HG03520 (cell line): ENCODE results near the gene SIRT4.
"Not testable (repeated sequence)": the region's sequence is repeated elsewhere in the genome, so short reads cannot be mapped to it uniquely, and the experiment has no call there.

Source experiments
- ATAC-seq: cut with Tn5 transposase; IDR thresholded peaks from one replicate; pipeline ENCODE4 v1.9.1; 2021; ENCODE audit warnings: mild to moderate bottlenecking, moderate library complexity; ENCODE audit not compliant: unreplicated experiment

The SIRT4 gene

GRCh38 chr12:120332523-120332922 is 30.4 kb downstream of the SIRT4 start:
- no peak for ATAC-seq

- not testable (repeated sequence) for ATAC-seq
Observed at GRCh38 chr12:120335447-120335846, 33.3 kb downstream of the SIRT4 start.

DNA sequence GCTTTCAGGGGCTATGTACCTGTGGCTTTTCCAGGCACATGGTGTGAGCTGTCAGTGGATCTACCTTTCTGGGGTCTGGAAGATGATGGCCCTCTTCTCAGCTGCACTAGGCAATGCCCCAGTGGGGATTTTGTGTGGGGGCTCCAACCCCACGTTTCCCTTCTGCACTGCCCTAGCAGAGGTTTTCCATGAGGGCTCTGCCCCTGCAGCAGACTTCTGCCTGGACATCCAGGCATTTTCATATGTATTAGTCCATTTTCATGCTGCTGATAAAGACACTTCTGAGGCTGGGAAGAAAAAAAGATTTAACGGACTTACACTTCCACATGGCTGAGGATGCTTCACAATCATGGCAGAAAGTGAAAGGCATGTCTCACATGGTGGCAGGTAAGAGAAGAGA is 34.3 kb downstream of the SIRT4 start:
- not testable (repeated sequence) for ATAC-seq

DNA sequence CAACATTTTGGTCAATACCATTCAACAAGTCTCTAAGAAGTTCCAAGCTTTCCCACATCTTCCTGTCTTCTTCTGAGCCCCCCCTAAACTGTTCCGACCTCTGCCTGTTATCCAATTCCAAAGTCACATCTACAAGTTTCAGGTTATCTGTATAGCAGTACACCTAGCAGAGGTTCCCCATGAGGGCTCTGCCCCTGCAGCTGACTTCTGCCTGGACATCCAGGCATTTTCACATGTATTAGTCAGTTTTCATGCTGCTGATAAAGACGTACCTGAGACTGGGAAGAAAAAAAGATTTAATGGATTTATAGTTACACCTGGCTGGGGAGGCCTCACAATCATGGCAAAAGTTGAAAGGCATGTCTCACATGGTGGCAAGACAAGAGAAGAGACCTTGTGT is 35.6 kb downstream of the SIRT4 start:
- no peak for ATAC-seq

DNA sequence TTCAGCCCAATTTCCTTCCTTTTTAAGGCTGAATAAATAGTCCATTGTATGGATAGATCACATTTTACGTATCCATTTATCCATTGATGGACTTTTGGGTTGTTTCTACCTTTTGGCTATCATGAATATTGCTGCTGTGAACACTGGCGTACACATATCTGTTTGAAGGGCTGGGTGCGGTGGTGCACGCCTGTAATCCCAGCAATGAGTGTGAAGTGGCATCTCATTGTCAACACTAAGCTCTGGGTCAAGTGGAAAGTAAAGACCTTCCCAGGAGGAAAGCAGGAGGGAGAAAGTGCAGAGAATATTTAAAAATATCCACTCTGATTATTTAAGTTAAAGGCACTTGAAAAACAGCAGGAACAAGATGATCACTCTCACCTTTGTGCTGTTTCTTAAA is 37.1 kb downstream of the SIRT4 start:
- ATAC-seq: no peak

GRCh38 chr12:120342175-120343038 is 40.3 kb downstream of the SIRT4 start:
- ATAC-seq: no peak

DNA sequence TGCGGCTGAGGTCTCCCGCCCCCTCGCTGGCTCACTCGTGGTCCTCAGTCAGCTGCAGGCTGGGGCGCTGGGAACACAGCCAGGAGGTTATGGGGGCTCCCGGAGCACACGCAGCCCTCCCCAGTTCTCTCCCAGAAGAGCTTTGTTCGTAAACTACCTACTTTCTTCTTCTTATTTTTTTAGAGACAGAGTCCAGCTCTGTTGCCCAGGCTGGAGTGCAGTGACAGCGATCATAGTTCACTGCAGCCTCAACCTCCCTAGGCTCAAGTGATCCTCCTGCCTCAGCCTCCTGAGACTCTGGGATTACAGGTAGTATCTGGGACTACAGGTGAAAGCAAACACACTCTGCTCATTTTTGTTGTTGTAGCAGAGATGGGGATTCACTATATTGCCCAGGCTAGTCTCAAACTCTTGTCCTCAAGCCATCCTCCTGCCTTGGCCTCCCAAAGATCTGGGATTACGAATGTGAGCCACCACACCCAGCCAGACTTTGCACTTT is 41.0 kb downstream of the SIRT4 start:
- no peak for ATAC-seq

DNA sequence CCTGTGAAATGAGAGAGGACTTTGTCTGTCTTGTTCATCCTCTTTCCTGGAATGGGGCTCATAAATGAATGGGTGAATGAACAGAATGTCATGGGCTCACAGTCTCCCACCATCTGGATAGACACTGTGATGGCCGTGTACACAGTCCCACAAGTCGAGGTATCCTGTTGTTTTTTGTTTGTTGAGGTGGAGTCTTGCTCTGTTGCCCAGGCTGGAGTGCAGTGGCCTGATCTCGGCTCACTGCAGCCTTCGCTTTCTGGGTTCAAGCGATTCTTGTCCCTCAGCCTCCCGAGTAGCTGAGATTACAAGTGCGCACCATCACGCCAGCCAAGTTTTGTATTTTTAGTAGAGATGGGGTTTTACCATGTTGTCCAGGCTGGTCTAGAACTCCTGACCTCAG is 41.6 kb downstream of the SIRT4 start:
- ATAC-seq: no peak

- ATAC-seq: no peak
Observed at GRCh38 chr12:120346031-120346430, 43.9 kb downstream of the SIRT4 start.

- no peak for ATAC-seq
Observed at GRCh38 chr12:120346681-120347080, 44.6 kb downstream of the SIRT4 start.

- no peak for ATAC-seq
Observed at GRCh38 chr12:120347766-120348165, 45.6 kb downstream of the SIRT4 start.

DNA sequence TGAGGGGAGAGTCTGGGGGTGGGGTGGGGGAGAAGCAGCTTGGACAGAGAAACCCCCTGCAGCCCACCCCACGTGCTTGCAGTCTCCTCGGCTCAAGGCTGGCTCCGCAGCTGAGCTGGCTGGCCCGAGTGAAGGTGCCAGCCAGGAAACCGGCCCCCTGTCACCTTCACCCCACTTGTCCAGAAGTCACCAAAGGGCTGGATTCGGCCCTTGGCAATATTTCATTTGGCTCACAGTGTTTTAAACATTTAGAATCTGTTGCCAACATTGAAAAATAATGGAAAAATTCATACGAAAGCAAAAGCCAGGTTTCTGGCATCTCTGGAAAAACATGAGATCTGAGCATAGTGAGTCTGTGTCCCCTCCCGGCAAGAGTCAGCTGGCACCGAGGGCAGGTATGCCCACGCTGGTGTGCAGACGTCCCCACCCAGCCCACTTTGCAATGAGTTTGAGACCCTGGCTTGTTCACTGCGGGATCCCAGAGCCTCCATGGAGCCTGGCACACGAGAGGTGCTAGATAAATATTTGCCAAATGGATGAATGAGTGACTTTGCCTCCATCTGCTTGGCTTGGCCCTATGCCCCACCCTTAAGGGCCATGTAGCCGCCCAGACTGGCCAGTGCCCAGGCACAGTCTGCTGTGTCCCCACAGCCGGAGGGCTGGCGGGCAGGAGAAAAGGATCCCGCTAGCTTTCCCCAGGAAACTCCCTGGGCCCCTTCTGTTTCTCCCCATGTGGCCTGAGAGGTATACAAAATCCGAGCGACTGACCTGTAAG is 48.6 kb downstream of the SIRT4 start:
- ATAC-seq: no peak

- ATAC-seq: no peak
Observed at GRCh38 chr12:120352117-120352516, 50.0 kb downstream of the SIRT4 start.

DNA sequence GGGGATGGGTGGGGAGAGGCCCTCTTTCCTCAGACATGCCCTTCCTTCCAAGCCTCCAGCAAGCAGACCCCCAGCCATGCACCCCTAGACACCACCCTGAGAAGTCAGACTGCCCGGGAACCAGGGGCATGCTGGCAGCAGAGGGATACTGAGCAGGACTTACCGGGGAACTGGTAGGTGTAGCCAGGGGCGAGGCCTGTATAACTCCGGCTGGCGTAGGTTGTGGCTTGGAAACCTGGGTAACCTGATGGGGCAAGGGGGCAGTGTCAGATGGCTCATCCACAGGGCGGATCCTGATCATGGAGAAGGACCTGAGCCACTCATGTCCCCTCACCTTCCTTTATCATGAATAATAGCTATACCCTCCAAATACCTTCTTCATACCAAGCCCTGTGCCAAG is 51.0 kb downstream of the SIRT4 start:
- no peak for ATAC-seq

DNA sequence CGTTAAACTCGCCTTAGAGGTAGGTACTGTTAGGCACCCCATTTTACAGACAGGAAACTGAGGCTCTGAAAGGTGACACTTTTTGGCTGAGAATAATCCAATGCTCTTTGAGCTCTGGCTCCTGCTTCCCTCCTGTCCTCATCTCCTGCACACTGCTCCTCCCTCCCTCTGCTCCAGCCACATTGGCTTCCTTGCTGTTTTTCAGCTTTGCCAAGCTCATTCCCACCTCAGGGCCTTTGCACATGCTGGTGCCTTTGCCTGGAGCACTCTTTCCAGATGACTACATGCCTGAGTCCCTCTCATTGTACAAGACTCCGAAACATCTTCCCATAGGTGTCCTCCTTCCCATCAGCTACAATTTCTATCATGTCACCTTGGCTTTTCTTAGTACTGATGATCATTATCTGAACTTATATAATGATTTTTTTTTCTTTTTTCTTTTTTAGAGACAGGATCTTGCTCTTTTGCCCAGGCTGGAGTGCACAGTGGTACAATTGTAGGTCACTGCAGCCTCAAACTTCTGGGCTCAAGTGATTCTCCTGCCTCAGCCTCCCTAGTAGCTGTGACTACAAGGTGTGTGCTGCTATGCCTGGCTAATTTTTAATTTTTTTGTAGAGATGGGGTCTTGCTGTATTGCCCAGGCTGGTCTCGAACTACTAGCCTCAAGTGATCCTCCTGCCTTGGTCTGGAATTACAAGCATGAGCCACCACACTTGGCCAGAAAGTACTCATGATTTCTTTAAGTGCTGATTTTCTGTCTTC is 51.6 kb downstream of the SIRT4 start:
- ATAC-seq: no peak

DNA sequence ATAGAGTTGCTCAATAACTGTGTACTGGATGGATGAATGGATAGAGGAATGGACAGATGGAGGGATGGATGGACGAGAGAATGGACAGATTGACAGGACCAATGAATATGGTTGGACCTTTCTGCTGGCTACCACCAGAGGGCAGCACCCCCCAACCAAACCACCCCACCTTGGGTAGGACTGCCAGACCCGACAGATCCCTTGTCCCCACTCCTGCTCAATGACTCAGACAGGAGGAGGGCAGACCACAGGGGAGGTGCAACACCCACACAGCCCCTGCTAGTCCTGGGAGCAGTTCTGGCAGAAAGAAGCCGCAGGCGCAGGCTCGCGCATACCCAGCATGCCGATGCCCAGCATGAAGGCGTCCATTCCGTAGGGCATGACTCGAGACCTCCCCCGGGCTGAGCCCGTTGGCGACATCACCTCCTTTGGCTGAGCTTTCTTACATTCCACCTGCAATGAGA is 54.5 kb downstream of the SIRT4 start:
- ATAC-seq: no peak

DNA sequence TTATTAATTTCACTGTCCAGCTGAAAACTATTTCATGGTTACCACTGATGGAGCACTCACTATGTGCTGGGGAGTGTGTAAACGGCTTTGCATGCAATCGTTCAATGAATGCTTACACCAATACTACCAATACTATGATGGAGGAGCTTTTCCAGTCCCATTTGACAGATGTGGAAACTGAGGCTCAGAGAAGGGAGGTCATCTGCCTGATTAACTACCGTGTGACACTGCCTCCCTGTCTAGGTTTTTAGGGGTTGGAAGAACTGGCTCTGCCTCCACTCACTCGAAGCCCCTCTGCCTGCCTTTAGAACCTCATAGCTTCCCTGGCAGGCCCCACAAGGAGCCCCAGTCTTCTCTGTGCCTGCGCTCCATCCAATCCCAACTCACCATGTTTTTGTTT is 55.0 kb downstream of the SIRT4 start:
- ATAC-seq: no peak

DNA sequence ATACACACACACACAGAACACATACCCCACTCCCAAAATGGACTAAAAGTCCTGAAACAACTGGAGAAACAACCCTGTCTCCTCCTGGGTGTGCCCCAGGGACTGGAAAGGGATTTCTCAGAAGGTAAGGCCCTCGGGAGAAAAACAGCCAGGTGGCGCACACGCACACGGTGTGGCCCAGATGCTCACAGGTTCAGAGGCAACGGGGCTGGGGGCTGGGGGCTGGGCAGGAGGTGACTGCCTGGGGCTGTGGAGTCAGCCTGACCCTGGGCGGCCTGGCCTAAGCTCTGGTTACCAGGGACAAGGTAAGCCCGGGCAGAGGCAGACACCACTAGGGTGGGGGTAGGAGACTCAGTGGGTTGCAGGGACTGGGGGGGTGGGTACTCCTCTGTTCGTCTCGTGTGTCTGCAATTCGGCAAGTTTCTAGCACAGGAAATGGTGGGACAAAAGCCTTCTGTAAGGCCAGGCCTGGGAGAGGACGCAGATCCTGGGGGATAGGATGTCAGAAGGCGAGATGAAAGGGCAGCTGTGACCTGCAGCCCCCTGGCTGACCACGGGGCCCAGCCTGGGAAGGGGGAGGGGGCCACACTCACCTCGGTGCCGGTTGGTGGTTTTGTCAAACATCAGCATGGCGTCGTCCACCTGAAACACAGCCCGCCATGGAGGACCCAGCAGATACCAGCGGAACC is 56.4 kb downstream of the SIRT4 start:
- ATAC-seq: no peak

DNA sequence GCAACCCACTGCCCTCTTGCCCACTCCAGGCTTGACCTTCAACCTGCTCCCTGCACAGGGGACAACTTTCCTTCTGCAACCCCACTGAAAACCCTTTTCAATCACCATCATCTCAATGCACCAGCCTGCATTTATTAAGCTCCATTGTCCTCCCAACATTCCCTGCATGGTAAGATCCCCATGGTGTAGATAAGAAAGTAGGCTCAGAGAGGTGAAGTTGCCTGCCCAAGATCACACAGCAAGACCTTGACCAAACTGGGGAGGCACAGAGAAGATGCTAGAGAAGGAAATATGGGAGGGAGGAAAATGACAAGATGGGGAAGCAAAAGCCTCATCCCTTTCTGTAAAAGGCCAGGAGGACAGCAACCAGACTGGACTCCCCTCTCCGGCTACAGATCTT is 57.0 kb downstream of the SIRT4 start:
- ATAC-seq: no peak

- ATAC-seq: no peak
Observed at GRCh38 chr12:120361506-120362208, 59.5 kb downstream of the SIRT4 start.
